ENCODE results near the gene MITF.

MITF gene

DNA sequence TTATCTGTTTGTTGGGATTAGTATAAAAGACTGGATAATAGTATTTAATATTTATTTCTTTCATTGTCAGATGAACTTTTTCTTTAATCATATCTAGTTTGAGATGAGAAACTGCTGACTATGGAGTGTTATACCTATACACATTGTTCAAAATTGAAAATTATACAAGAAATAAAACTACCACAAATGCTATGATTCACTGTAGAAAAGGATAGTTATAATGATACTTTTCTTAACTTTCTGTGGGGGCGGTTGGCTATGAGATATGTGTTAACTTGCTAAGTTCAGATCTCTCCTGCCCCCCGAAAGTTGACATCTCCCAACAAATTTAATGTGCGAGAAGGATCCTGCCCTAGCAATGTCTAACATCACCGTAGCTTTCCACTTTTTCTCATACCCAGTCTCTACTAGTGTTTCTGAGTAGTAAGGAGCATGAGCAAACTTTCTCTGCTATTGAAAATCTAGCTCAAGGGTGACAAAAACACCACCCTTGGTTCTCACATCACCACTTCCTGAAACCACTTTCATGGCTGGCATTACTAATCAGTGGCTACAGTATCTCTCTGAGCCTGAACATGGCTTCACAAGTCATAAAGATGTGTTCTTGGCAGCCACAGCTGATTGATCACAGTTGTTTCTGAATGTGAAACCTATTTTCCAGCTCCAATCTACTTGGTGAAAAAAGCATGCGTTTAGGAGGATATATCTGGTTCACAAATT lies 244.4 kb downstream of the MITF start:
- DNase-seq, result no peak

DNA sequence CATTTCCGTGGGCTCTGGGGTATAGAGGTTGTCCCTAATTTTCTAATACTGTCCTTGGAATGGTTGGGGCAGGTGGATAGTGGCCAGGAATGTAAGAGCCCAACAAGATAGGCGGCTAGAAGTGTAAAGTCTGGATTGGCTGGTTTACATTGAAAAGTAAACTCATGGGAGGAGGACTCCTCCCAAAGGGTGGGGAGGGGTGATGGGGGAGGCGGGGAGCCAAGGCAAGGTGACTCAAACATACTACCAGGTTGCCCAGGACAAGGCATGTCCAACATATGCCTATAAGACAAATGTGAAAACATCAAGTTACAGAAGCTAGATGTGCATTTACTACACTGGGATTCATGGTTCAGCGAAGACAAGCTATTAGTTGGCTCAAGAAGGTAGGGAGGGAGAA lies 246.0 kb downstream of the MITF start:
- no peak for DNase-seq

DNA sequence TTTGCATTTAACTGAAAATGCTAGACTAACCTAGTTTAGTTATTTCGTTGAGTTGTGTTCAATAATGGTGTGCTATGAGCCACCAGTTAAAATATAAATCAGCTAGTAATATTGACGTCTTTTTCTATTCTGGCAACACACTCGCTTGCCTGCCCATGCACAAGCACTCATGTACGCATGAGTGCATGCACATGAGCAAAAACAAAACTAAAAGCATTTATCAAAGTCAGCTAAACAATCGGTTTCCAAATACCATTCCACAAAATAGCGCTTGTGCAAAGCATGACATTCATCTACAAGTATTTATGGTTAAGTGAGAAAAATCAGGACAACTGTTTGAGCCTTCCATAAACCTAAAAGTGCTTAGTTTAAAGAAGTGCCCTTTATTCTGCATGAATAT lies 247.2 kb downstream of the MITF start:
- no peak for DNase-seq

DNA sequence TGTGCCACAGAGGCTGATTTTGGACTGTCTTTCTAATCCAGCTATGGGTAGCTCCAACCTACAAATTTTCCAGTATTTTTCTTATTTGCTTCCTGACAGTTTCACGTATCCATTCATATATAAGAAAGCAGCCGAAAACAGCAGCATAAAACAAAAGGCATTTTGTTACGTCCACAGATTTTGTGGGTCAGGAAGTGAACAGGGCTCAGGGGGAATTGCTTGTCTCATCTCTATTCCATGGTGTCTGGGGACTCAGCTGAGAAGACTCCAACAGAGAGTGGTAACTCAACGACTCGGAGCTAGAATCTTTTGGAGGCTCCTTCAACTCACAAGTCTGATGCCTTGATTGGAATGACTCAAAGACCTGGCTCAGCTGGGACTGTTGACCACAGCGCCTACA lies 248.6 kb downstream of the MITF start:
- no peak for DNase-seq

DNA sequence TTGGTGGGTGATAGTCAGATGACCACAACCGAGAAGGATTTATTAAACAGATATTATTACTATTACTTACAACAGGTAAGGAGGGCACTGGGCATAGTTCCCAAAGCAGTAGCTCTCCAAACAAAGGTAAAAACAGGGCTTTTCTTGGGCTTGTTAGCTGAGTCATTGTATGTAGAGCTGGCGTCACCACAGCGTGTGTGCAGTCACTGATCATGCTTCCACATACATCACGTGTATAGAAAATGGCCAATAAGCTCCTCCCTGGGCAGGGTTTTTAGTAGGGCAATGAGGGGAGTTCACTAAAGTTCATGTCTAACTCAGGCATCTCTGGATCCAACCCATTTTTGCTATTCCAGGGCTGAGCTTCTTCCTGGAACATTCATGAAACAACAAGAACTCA lies 254.5 kb downstream of the MITF start:
- no peak for DNase-seq

DNA sequence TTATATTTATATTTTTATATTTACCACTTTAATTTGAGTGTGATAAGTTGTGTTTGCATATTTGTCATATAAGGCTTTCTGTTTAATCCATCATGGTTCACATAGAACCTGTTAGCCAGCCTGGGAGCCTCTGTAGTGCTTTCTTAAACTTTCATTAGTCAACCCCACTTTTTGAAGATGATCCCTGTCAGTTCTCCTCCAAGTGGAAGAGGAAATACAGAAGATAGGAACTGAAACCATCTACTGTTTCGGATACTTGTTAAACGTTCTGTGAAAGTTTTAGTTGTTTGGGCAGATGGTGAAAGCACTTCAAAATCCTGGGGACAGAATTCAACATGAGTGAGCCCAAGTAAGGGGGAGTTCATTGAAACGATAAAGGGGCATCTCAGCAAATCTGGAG lies 255.7 kb downstream of the MITF start:
- DNase-seq, result no peak

DNA sequence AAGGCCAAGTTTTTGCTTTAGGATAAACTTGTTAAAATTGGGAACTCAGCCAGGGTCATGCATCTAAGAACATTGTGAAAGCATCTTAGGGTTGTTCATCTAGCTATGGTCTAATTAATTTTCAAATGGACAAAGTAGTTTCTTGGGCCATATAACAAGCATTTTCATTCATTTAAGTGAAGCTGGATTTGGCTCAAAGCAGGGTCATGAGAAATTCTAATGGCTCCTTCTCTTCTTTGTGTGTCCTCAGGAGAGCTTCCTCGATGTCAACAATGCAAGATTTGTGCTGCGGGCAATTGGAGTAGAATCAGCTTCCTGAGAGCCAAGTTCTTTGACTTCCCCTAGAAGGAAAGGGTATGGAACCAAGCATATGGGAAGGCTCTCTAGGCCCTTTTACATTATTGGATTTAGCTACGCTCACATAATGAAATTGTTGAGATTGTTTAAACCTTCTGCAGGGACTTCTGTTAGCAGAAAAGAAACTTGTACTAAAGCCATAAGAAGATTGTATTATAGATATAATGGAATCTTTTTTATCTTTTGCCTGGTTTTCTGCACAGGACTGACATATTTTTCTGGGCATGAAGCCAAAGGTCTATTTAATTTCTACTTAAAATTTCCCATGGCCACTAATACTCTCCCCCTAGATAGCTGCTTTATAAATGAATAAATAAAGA lies 258.5 kb downstream of the MITF start:
- DNase-seq, result no peak

DNA sequence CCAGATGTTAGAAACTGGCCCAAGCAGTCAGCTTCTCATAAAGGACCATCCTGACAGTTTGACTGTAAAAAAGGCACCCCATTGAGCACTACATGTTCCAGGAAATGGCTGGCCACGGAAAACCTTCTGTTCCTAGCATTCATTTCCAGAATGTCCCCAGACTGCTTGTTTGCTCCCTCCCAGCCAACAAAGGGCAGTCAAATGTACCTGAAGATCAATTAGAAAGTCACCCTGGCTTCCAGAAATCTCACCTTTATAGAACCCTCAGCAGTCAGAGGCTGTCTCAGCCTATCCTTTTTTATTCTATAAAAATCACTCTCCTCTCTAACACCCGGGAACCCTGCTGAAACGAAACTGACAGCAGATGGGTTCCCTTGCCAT lies 259.5 kb downstream of the MITF start:
- no peak for DNase-seq

DNA sequence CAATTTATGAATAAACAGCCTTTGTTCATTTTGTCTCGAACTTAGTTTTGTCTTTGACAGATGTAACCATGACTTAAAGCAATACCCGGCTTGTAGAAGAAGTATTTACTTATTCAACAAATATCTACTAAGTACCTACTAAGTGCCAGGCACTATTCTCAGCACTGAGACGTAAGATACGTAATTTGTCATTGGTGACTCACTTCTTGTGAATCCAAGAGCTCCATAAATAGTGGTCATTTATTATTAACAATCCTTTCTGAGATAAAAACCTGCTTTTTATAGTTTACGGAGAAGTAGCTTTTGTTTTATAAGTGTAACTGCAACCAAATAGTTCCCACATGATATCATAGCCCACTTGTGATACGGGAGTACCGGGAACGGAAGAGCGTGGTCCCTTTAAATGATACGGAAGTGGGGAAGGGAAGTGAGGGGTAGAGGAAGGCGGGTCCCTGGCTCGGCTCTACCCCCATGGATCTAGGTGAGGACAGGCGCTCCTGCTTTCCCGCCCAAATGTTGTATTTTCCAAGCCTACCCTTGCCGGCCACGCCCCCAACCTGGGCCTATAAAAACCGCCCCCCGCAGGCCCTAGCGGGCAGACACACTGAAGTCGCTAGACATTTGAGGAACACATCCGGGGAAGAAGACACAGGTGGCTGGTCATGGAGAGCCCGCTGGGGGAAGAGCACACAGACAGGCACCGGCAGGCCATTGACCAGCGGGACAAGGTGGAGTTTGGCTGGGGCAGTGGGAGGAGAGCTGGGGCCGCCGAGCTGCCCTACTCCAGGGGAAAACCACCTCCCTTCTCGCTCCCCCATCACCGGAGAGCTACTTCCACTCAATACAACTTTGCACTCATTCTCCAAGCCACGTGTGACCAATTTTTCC lies 260.1 kb downstream of the MITF start, which contains the start of gene SAMMSON:
SAMMSON (plus strand) TSS at position 594 of the 888 bp plus-strand sequence.
- DNase-seq, result no peak

DNA sequence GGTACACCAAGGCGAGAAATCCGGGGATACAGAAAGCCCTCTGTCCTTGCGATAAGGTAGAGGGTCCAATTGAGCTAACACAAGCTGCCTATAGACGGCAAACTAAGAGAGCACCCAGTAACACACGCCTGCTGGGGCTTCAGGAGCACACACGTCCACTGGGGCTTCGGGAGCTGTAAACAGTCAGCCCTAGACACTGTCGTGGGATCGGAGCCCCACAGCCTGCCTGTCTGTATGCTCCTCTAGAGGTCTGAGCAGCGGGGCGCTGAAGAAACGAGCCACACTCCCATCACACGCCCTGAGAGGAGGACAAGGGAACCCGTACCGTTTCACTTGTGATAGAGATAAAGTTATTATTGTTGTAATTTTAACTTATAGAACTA lies 260.8 kb downstream of the MITF start:
- DNase-seq, result no peak

DNA sequence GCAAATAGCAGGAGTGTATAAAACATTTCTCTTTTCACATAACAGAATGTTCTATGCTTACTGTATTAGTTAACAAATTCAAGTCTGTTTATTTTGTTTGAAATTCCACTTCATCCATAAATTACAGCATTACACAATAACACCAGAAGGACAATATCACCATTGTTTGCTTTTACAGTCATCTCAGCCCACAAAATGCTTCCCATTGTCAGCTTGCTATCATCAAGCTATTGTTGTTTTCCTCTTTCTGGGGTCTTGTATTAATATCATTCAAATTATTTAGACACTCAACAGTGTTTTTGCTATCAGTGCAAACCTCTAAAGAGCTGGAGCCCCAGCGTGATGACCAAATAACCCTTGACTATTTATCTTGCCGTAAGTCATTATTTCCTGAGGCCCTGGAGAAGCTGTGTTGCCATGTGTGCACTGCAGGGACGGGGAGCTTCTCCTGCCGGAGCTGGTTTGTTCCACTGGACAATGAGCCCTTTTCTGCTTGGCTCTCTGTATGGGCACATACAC lies 261.4 kb downstream of the MITF start:
- DNase-seq, result no peak

DNA sequence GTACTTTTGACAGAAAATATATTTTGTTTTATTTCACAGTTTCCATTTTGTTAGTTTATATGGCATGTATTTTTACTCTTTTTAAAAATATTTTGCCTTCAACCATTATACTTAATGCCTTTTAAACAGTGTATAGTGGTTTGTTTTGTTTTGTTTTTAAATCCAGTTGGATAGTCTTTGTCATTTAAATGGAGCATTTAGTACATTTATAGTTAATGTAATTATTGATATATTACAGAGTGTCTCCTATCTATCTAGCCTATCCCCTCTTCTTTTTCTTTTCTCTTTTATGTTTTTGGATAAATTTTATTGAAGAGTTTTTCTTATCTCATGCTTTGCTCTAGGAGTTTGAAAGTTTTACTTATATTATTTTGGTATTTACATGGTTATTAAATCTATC lies 263.9 kb downstream of the MITF start:
- DNase-seq, result no peak

DNA sequence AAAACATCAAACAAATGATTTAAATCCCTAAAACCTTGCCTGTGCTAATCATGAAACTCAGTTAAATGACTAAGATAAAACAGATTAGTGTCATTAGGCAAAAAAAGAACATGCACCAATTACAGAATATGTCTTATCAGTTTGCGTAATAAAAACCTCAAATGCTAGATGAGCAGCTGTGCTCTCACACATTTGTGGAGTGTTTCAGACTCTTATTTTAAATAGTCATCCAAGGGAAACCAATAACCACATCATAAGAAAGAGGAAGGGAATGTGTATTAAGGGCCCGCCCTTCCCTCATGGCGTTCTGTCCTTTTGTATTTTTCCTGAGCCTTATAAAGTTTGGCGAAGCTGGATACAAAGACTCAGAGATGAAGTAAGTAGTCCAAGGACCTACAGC lies 266.8 kb downstream of the MITF start:
- no peak for DNase-seq

DNA sequence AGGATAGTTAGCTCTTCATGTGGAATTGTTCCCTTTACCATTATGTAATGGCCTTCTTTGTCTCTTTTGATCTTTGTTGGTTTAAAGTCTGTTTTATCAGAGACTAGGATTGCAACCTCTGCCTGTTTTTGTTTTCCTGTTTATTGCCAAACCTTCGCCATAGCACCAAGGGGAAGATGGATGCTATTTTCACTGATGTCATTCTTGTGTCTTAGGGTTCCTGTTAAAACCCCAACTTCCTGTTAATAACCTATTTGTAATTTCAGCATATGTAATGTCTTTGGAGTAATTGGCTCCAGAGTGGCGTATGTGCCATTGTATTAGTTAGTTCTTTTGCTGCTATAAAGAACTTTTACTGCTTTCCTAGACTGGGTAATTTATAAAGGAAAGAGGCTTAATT lies 271.1 kb downstream of the MITF start:
- no peak for DNase-seq

DNA sequence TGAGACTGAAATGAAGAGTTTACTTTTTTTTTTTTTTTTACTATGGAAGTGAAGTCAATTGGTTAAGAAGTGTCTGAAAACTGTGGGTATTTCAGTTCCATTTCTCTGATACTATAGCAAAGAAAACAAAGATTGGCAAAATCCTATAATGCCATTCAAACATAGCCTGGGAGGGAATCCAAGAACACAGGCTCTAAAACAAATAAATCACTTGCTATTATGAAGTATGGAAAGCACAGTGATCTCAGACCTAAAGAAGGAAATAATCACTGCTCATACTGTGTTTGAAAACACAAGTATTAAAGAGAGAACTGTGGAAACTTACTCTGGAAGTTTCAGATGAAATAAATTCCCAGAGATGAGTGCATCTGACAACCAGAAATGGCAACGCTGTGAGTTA lies 272.3 kb downstream of the MITF start:
- no peak for DNase-seq

Data from GDM1 (cell line).